K562 (cell line): Measurements from ENCODE around the gene CACNA1S. TPM values are rescaled to one million over a fixed set of nuclear protein-coding genes. Genes with fewer than 3 reads are reported as not detected.

Experiments
- ATAC-seq: fragments of 200-7000 bp; cut with Tn5 transposase; 3 replicates; pipeline ENCODE4 v1.9.1; 2020; ENCODE audit warnings: moderate library complexity
- BruUV-seq: library from RNA; stranded (reverse); fragments of 400-500 nt; replicated peaks from 2 replicates; lab custom pipeline; 2021; lab: Mats Ljungman, UMichigan
- CTCF ChIA-PET: fragments of 300-600 bp; formaldehyde crosslinking; extraction: SDS; loops from one replicate; lab custom pipeline; 2021; ENCODE audit warnings: low intra/inter-chr PET ratio; lab: Yijun Ruan, JAX
- POLR2A ChIA-PET: fragments of 300-600, 350-650 bp; sonication (Branson Sonifier 250); formaldehyde crosslinking; extraction: SDS; loops from one replicate; lab custom pipeline; 2021; ENCODE audit warnings: antibody characterized with exemption, inconsistent platforms; lab: Yijun Ruan, JAX
- DNase-seq, 4 experiments: peaks; one replicate each; pipeline versions ENCODE4 v3.0.0 to v3.0.0-alpha.2; 2011 to 2018; ENCODE audit warnings: low spot score in 3 of 4, mixed read lengths in 3 of 4; ENCODE audit errors: extremely low read depth in 1 of 4
- FAIRE-seq: peaks from 2 replicates; lab custom pipeline; 2011; peaks lifted over from hg19 to GRCh38; lab: Jason Lieb, UNC
- H2AFZ ChIP-seq: 2 replicates; pipeline ENCODE4 v1.6.0; 2011; ENCODE audit warnings: low read depth, low read length, control low read depth, inconsistent platforms
- H3K27ac ChIP-seq: fragments of 200-600 bp; 3 replicates; pipeline ENCODE4 v1.8.0; 2011; ENCODE audit warnings: low read depth, mild to moderate bottlenecking, control low read depth, inconsistent platforms, low read length, moderate library complexity, mixed read lengths; ENCODE audit errors: extremely low read depth
- H3K27me3 ChIP-seq, 2 experiments: fragments of 300-600 bp in 1 of 2; 2 replicates in 1 of 2; 3 replicates in 1 of 2; pipeline versions ENCODE4 v1.6.0 to v1.8.0; 2011; ENCODE audit warnings: inconsistent platforms in 2 of 2, low read length in 2 of 2, mild to moderate bottlenecking in 1 of 2, mixed read lengths in 1 of 2, moderate library complexity in 1 of 2; ENCODE audit not compliant: control insufficient read depth in 2 of 2, insufficient read depth in 2 of 2
- H3K36me3 ChIP-seq: fragments of 300-600 bp; 3 replicates; pipeline ENCODE4 v1.8.0; 2011; ENCODE audit warnings: mild to moderate bottlenecking, low read length, inconsistent platforms; ENCODE audit not compliant: control insufficient read depth, insufficient read depth
- H3K4me1 ChIP-seq, 2 experiments: fragments of 200-600 bp in 1 of 2; replicated peaks in 1 of 2; 2 replicates in 1 of 2; 3 replicates in 1 of 2; pipeline versions ENCODE4 v1.5.1 to v1.8.0; 2011; ENCODE audit warnings: inconsistent platforms in 2 of 2, low read length in 2 of 2, mild to moderate bottlenecking in 1 of 2, mixed read lengths in 1 of 2, moderate library complexity in 1 of 2; ENCODE audit not compliant: control insufficient read depth in 2 of 2, insufficient read depth in 2 of 2
- H3K4me2 ChIP-seq: 2 replicates; pipeline ENCODE4 v1.6.1; 2011; ENCODE audit warnings: low read length, control low read depth, inconsistent platforms, mixed read lengths; ENCODE audit not compliant: insufficient read depth
- H3K4me3 ChIP-seq: fragments of 200-600 bp; sonication (generic), shearing (Covaris generic); 2 replicates; pipeline ENCODE4 v1.5.1; 2016; ENCODE audit warnings: control low read depth, inconsistent platforms
- H3K79me2 ChIP-seq: fragments of 200-600 bp; 3 replicates; pipeline ENCODE4 v1.8.0; 2011; ENCODE audit warnings: low read length, inconsistent platforms; ENCODE audit not compliant: control insufficient read depth, insufficient read depth
- H3K9ac ChIP-seq, 2 experiments: 2 replicates each; pipeline versions ENCODE4 v1.6.0 to v1.6.1; 2011; ENCODE audit warnings: low read depth in 2 of 2, low read length in 2 of 2, control low read depth in 1 of 2, inconsistent platforms in 1 of 2, mild to moderate bottlenecking in 1 of 2, mixed read lengths in 1 of 2; ENCODE audit not compliant: insufficient read depth in 1 of 2
- H3K9me1 ChIP-seq: one replicate; pipeline ENCODE4 v1.6.0; 2011; ENCODE audit warnings: inconsistent platforms, mild to moderate bottlenecking, low read length, moderate library complexity; ENCODE audit not compliant: control insufficient read depth, insufficient read depth
- H3K9me3 ChIP-seq: replicated peaks from 2 replicates; pipeline ENCODE4 v1.5.1; 2011; ENCODE audit warnings: low read depth, low read length, inconsistent platforms; ENCODE audit not compliant: control insufficient read depth, insufficient read depth
- H4K20me1 ChIP-seq: replicated peaks from 2 replicates; pipeline ENCODE4 v1.6.1; 2011; ENCODE audit warnings: low read length, inconsistent platforms, mixed read lengths; ENCODE audit not compliant: control insufficient read depth, insufficient read depth
- FOXJ2 ChIP-seq: fragments of 200-800 bp; sonication (Bioruptor generic); IDR thresholded peaks from 2 replicates; pipeline ENCODE4 v1.6.1; 2016; ENCODE audit warnings: missing genetic modification characterization, missing compliant biosample characterization
- FOXJ3 ChIP-seq: sonication (generic); formaldehyde crosslinking; IDR thresholded peaks from 2 replicates; pipeline ENCODE4 v1.4.0; 2020; ENCODE audit warnings: mild to moderate bottlenecking, missing genetic modification reagents
- FOXK2 ChIP-seq, 2 experiments: fragments of 450-650 bp; IDR thresholded peaks in 1 of 2; conservative IDR thresholded peaks in 1 of 2; 2 replicates each; pipeline ENCODE4 v1.6.1; 2016; ENCODE audit warnings: low read depth in 2 of 2, mild to moderate bottlenecking in 1 of 2
- HOXB6 ChIP-seq: fragments of 250-450 bp; sonication (Bioruptor Pico); IDR thresholded peaks from 2 replicates; pipeline ENCODE4 v1.5.1; 2022; ENCODE audit warnings: mild to moderate bottlenecking, borderline replicate concordance
- KDM1A ChIP-seq, 2 experiments: fragments of 450-650 bp; IDR thresholded peaks; 2 replicates each; pipeline ENCODE4 v1.6.1; 2016; ENCODE audit warnings: mild to moderate bottlenecking in 2 of 2
- KLF16 ChIP-seq: IDR thresholded peaks from 2 replicates; pipeline ENCODE4 v1.6.1; 2016; ENCODE audit warnings: antibody characterized with exemption
- MECOM ChIP-seq: fragments of 250-450 bp; sonication (Bioruptor Pico); IDR thresholded peaks from 2 replicates; pipeline ENCODE4 v1.8.0; 2022; ENCODE audit warnings: inconsistent platforms
- MTF1 ChIP-seq: fragments of 250-450 bp; sonication (Bioruptor Pico); IDR thresholded peaks from 2 replicates; pipeline ENCODE4 v1.9.0; 2021; ENCODE audit warnings: moderate library complexity, mild to moderate bottlenecking, inconsistent platforms, borderline replicate concordance
- NCOR1 ChIP-seq: fragments of 450-650 bp; IDR thresholded peaks from 2 replicates; pipeline ENCODE4 v1.6.1; 2016; ENCODE audit warnings: mild to moderate bottlenecking, moderate library complexity
- NR2C1 ChIP-seq, 2 experiments: fragments of 450-650 bp; IDR thresholded peaks; 2 replicates each; pipeline ENCODE4 v1.6.1; 2017; ENCODE audit warnings: mild to moderate bottlenecking in 2 of 2, antibody characterized with exemption in 1 of 2, inconsistent platforms in 1 of 2, missing compliant biosample characterization in 1 of 2, missing genetic modification characterization in 1 of 2
- RCOR1 ChIP-seq, 2 experiments: IDR thresholded peaks; 2 replicates each; pipeline ENCODE4 v1.6.1; 2012; ENCODE audit warnings: low read depth in 2 of 2, low read length in 2 of 2, borderline replicate concordance in 1 of 2, improper control_type of control experiment in 1 of 2
- RHOXF2B ChIP-seq: fragments of 250-450 bp; sonication (Bioruptor Pico); conservative IDR thresholded peaks from 2 replicates; pipeline ENCODE4 v1.5.1; 2021
- STAT5A ChIP-seq: IDR thresholded peaks from 2 replicates; pipeline ENCODE4 v1.6.1; 2012; ENCODE audit warnings: low read length, inconsistent platforms, borderline replicate concordance
- ZNF174 ChIP-seq: fragments of 250-450 bp; sonication (Bioruptor Pico); IDR thresholded peaks from 2 replicates; pipeline ENCODE4 v1.4.0; 2020; ENCODE audit warnings: mild to moderate bottlenecking
- WGBS: fragments of 100-300 bp; shearing (Covaris generic); methylation state at CpG from one replicate; pipeline ENCODE4 v1.1.6; 2016; ENCODE audit warnings: low coverage, mixed read lengths; ENCODE audit not compliant: insufficient coverage; ENCODE audit errors: missing lambda C conversion rate; 5-methylcytosine and 5-hydroxymethylcytosine counted together
- in situ Hi-C: fragments of 300-500 bp; cut with MboI; formaldehyde crosslinking; loops from 4 replicates; pipeline ENCODE4 v1.15.0; 2018; ENCODE audit warnings: inconsistent platforms, mixed read lengths
- intact Hi-C: fragments of 100-400 bp; cut with micrococcal nuclease; formaldehyde crosslinking; loops from 2 replicates; pipeline ENCODE4 v1.14.2; 2022
- polyA plus RNA-seq, 8 experiments: library from polyadenylated mRNA; depleted of rRNA in 4 of 8; stranded (reverse) in 5 of 8; unstranded in 3 of 8; fragments of >200 nt; fragmentation: Nextera tagmentation in 2 of 8; fragmentation: Illumina TruSeq in 1 of 8; extraction: Ambion mirVana in 2 of 8; extraction: Trizol in 1 of 8; gene quantifications; 2 replicates each; pipeline versions ENCODE4 v1.2.1 to v1.2.3, GENCODE V29; 2011 to 2014; ENCODE audit warnings: inconsistent platforms in 1 of 8, missing spikeins in 1 of 8
- total RNA-seq, 7 experiments: library from RNA; depleted of rRNA in 6 of 7; stranded (reverse); fragments of >200 nt in 6 of 7; fragmentation: Illumina TruSeq in 2 of 7; extraction: Trizol in 2 of 7; gene quantifications; 2 replicates each; pipeline versions ENCODE4 v1.2.1 to v1.2.3, GENCODE V29; 2011 to 2021; ENCODE audit warnings: low replicate concordance in 1 of 7
- TF ChIP-seq, protein P1 (sequence below), 2 experiments: fragments of 450-650 bp; IDR thresholded peaks; 2 replicates each; pipeline ENCODE4 v1.6.1; 2016
- TF ChIP-seq, protein P2 (sequence below): fragments of 200-400 bp; formaldehyde crosslinking; IDR thresholded peaks from 2 replicates; pipeline ENCODE4 v1.6.1; 2017; ENCODE audit warnings: mild to moderate bottlenecking, low read depth, low read length, moderate library complexity

The CACNA1S gene
- total and polyA plus RNA-seq, 9 of the 15 experiments (the other 6 are each of a cell fraction or from before 2014, with no cell fraction given), result not detected

DNA sequence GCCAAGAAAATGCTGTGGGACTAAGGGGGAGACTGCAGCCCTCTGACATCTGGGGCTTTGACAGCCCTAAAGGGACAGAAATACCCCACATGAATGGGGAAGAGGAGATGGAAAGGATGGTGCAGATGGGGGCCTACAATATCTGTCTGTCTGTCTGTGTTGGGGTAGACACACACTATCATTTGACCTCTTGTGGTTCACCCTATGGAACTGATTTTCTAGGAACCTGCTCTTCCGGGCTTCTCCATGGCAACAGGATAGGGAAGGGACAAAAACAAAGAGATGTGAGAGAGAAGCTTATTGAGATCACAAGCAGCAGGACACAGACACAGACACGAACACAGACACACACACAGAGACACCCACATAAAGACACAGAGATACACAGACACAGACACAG, 105.8 kb downstream of the CACNA1S start:
- H3K9me1 ChIP-seq, result peaks cover 4% of the 10 kb centered on the region
- CTCF ChIA-PET, result no interaction called here
- no peak overlapping the region for H3K4me2 ChIP-seq
- H3K27me3 ChIP-seq, result no peaks in the 10 kb centered on the region
- H3K9me3 ChIP-seq, result no peaks in the 10 kb centered on the region
- TSS peak; percentile 26 for BruUV-seq
- POLR2A ChIA-PET, result interaction anchor here (0.6 to 2.3 kb wide), 4 partner anchors 9 to 468 kb away, joined by 3 to 13 read pairs (median 6); no protein-coding TSS in a partner anchor
- WGBS, result 0% methylated on average over 2 of the region's 2 CpGs
- H3K4me1 ChIP-seq, result peaks cover 0 to 4% of the 10 kb centered on the region in 2 experiments; a peak in 2 of 5 replicates
- in situ Hi-C loops, result no loop called here
- no peaks in the 10 kb centered on the region for H3K79me2 ChIP-seq
- intact Hi-C loops, result no loop called here
- H3K36me3 ChIP-seq, result no peaks in the 10 kb centered on the region
- no peak overlapping the region for H2AFZ ChIP-seq
- H3K4me3 ChIP-seq, result no peak overlapping the region
- FAIRE-seq (no peak), ATAC-seq (peak; percentile 27; the same call in 1 of the 3 replicates), DNase-seq (peak in 3 of 4 experiments; percentile 37 to 57 (median 54))
- H3K27ac ChIP-seq, result no peak overlapping the region
- no peak overlapping the region for H3K9ac ChIP-seq
- peaks cover 12% of the 10 kb centered on the region; the same call in 1 of the 2 replicates for H4K20me1 ChIP-seq
- TF ChIP-seq HOXB6 (CRISPR knock-in tag) (no peak), STAT5A (peak; percentile 79), RCOR1 (IDR thresholded peaks at IDR 0.05; ENCODE audit: borderline replicate concordance in 1 of 2, low read depth in 2 of 2, low read length in 2 of 2) (peak; percentile 95 to 97), MTF1 (CRISPR knock-in tag) (no peak), FOXJ3 (CRISPR knock-in tag) (peak; percentile 80), MECOM (CRISPR knock-in tag) (no peak), RHOXF2B (no peak), FOXJ2 (peak; percentile 66), NCOR1 (peak; percentile 54; the same call in 1 of the 2 replicates), FOXK2 (conservative IDR thresholded peaks at IDR 0.05 in 1 of 2, IDR thresholded peaks at IDR 0.05 in 1 of 2; ENCODE audit: low read depth in 2 of 2) (no peak), ZNF174 (CRISPR knock-in tag) (no peak), KDM1A (IDR thresholded peaks at IDR 0.05) (peak; percentile 95 to 96), NR2C1 (IDR thresholded peaks at IDR 0.05) (no peak), NR2C1 (tag; IDR thresholded peaks at IDR 0.05) (0 out of 2 replicates have a peak, but pooled peaks have one; percentile 19), KLF16 (no peak)
- TF ChIP-seq, protein P1, sequence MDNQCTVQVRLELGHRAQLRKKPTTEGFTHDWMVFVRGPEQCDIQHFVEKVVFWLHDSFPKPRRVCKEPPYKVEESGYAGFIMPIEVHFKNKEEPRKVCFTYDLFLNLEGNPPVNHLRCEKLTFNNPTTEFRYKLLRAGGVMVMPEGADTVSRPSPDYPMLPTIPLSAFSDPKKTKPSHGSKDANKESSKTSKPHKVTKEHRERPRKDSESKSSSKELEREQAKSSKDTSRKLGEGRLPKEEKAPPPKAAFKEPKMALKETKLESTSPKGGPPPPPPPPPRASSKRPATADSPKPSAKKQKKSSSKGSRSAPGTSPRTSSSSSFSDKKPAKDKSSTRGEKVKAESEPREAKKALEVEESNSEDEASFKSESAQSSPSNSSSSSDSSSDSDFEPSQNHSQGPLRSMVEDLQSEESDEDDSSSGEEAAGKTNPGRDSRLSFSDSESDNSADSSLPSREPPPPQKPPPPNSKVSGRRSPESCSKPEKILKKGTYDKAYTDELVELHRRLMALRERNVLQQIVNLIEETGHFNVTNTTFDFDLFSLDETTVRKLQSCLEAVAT (IDR thresholded peaks at IDR 0.05), result peak in 1 of 2 experiments; percentile 43; a peak in 1 of 4 replicates
- TF ChIP-seq, protein P2, sequence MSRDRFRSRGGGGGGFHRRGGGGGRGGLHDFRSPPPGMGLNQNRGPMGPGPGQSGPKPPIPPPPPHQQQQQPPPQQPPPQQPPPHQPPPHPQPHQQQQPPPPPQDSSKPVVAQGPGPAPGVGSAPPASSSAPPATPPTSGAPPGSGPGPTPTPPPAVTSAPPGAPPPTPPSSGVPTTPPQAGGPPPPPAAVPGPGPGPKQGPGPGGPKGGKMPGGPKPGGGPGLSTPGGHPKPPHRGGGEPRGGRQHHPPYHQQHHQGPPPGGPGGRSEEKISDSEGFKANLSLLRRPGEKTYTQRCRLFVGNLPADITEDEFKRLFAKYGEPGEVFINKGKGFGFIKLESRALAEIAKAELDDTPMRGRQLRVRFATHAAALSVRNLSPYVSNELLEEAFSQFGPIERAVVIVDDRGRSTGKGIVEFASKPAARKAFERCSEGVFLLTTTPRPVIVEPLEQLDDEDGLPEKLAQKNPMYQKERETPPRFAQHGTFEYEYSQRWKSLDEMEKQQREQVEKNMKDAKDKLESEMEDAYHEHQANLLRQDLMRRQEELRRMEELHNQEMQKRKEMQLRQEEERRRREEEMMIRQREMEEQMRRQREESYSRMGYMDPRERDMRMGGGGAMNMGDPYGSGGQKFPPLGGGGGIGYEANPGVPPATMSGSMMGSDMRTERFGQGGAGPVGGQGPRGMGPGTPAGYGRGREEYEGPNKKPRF, result no peak
